Activated CD8-positive, alpha-beta memory T cell treated with anti-CD3 and anti-CD28 coated beads, Interleukin-2, amount 10 ng/mL, durations not matched to agents 7 days and 5 days (primary cell): ENCODE results near the gene TTC19. TPM values are rescaled to one million over a fixed set of nuclear protein-coding genes. Genes with fewer than 3 reads are reported as not detected.
"Not testable (repeated sequence)": the region's sequence is repeated elsewhere in the genome, so short reads cannot be mapped to it uniquely, and the experiment has no call there.

Experiments
- ATAC-seq: fragments of 150-1000 bp; cut with Tn5 transposase; one replicate; pipeline ENCODE4 v1.10.0; 2021; ENCODE audit warnings: moderate library complexity
- CTCF ChIA-PET: fragments of 350-600 bp; sonication (Branson Sonifier 250); formaldehyde crosslinking; loops from one replicate; lab custom pipeline; 2021; ENCODE audit warnings: antibody characterized with exemption; lab: Charles Lee
- DNase-seq: peaks from one replicate; pipeline ENCODE4 v3.0.0-alpha.2; 2020
- H3K27ac Mint-ChIP-seq: one replicate; pipeline ENCODE4 v1.8.0; 2021; ENCODE audit warnings: mild to moderate bottlenecking, mixed read lengths
- H3K27me3 Mint-ChIP-seq: one replicate; pipeline ENCODE4 v1.8.0; 2021; ENCODE audit warnings: mixed read lengths
- H3K36me3 Mint-ChIP-seq: one replicate; pipeline ENCODE4 v1.8.0; 2021; ENCODE audit warnings: mild to moderate bottlenecking, mixed read lengths
- H3K4me1 Mint-ChIP-seq: one replicate; pipeline ENCODE4 v1.8.0; 2021; ENCODE audit warnings: mixed read lengths
- H3K4me3 Mint-ChIP-seq: one replicate; pipeline ENCODE4 v1.8.0; 2021; ENCODE audit warnings: mild to moderate bottlenecking, moderate library complexity, mixed read lengths
- H3K9me3 Mint-ChIP-seq: one replicate; pipeline ENCODE4 v1.8.0; 2022; ENCODE audit warnings: low read depth, mixed read lengths
- total RNA-seq, 2 experiments: library from RNA; stranded (reverse); gene quantifications; one replicate each; pipeline ENCODE4 v1.2.3, GENCODE V29; 2021

Gene TTC19
- total RNA-seq, 2 experiments from 2014 or later, result 32.6 to 33.1 TPM

DNA sequence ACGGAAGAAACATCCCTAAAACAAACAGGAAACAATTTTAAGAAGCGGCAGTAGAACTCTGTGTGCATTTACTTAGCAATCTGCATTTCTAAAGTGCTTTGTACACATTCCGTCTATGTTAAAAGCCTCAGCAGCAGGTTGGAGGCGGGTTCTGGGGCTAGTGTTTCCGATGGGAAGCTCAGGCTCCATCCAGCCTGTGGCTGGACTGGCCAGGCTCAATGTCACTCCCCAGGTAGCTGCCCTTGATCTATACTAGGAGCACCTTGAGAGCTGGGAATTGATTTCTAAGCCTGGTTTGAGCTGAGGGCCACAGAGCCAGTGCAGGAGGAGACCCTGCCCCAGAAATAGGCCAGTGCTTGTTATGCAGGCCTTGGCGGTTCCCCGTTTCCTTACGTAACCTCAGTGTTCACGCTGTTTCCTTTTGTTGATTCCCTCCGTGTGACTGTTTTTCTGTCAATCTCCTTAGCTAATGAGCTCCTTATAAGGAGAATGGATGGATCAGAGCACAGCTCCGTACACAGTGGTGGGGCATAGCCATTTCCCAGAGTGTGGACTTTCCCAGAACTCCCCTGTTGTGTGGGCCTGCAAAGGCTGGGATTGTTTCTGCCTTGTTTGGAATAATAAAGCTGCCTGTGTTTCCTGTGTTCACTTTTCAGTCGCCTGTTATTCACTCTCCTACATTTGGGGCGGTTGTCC, 33.3 kb upstream of the TTC19 start:
- H3K27me3 Mint-ChIP-seq, result peaks cover 58% of the 10 kb centered on the region
- no peak overlapping the region for H3K4me3 Mint-ChIP-seq
- no peak for ATAC-seq
- H3K27ac Mint-ChIP-seq, result no peak overlapping the region
- no peak for DNase-seq
- no peaks in the 10 kb centered on the region for H3K9me3 Mint-ChIP-seq
- H3K36me3 Mint-ChIP-seq, result no peaks in the 10 kb centered on the region
- H3K4me1 Mint-ChIP-seq, result peaks cover 4% of the 10 kb centered on the region
- CTCF ChIA-PET, result no interaction called here

- no peak overlapping the region for H3K27ac Mint-ChIP-seq
- peaks cover 54% of the 10 kb centered on the region for H3K27me3 Mint-ChIP-seq
- ATAC-seq (no peak), DNase-seq (no peak)
- peaks cover 3% of the 10 kb centered on the region for H3K4me1 Mint-ChIP-seq
- no peaks in the 10 kb centered on the region for H3K9me3 Mint-ChIP-seq
- CTCF ChIA-PET, result no interaction called here
- no peak overlapping the region for H3K4me3 Mint-ChIP-seq
- H3K36me3 Mint-ChIP-seq, result no peaks in the 10 kb centered on the region
Observed at GRCh38 chr17:15966879-15967248, 32.8 kb upstream of the TTC19 start.

- Mint-ChIP-seq H3K36me3 (no peaks in the 10 kb centered on the region), H3K9me3 (no peaks in the 10 kb centered on the region), H3K27ac (no peak overlapping the region), H3K27me3 (peaks cover 52% of the 10 kb centered on the region), H3K4me3 (no peak overlapping the region), H3K4me1 (peaks cover 4% of the 10 kb centered on the region)
- DNase-seq (no peak), ATAC-seq (no peak)
- CTCF ChIA-PET, result no interaction called here
Observed at GRCh38 chr17:15967706-15968399, 31.8 kb upstream of the TTC19 start.

GRCh38 chr17:15969463-15969862, 30.2 kb upstream of the TTC19 start:
- H3K27me3 Mint-ChIP-seq, result peaks cover 44% of the 10 kb centered on the region
- no peak overlapping the region for H3K4me3 Mint-ChIP-seq
- CTCF ChIA-PET, result interaction anchor here (1.0 to 1.2 kb wide), 2 partner anchors 11 to 29 kb away, joined by 3 read pairs; no protein-coding TSS in a partner anchor
- no peak overlapping the region for H3K27ac Mint-ChIP-seq
- H3K36me3 Mint-ChIP-seq, result no peaks in the 10 kb centered on the region
- H3K9me3 Mint-ChIP-seq, result no peaks in the 10 kb centered on the region
- DNase-seq (no peak), ATAC-seq (no peak)
- peaks cover 10% of the 10 kb centered on the region for H3K4me1 Mint-ChIP-seq

DNA sequence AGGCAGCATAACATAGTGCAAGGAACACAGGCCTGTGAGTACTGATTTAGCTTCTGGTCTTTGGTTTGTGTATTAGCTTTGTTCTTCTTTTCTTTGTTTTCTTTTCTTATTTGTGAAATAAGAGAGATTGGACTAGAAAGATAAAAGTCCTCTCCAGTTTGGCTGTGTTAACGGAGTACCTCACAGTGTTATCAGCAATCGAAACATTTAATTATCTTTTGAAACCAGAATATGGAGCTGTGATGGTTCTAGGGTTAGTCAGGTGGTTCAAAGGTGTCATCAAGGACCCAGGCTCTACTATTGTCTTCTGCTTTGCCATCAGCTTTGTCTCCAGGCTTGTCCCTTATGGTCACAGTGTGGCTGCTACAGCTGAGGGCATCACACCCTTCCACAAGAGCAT, 29.1 kb upstream of the TTC19 start:
- no peak for DNase-seq
- Mint-ChIP-seq H3K9me3 (no peaks in the 10 kb centered on the region), H3K36me3 (no peaks in the 10 kb centered on the region), H3K4me1 (peaks cover 10% of the 10 kb centered on the region), H3K27me3 (peaks cover 36% of the 10 kb centered on the region), H3K4me3 (no peak overlapping the region), H3K27ac (no peak overlapping the region)
- CTCF ChIA-PET, result no interaction called here
- no peak for ATAC-seq

- Mint-ChIP-seq H3K4me1 (peaks cover 10% of the 10 kb centered on the region), H3K27ac (no peak overlapping the region), H3K27me3 (peaks cover 30% of the 10 kb centered on the region), H3K9me3 (no peaks in the 10 kb centered on the region), H3K4me3 (no peak overlapping the region), H3K36me3 (no peaks in the 10 kb centered on the region)
- ATAC-seq (no peak), DNase-seq (no peak)
- CTCF ChIA-PET, result interaction anchor here (0.7 kb wide), 1 partner anchor 400 kb away, joined by 3 read pairs; no protein-coding TSS in a partner anchor
Observed at GRCh38 chr17:15971098-15971678, 28.4 kb upstream of the TTC19 start.

DNA sequence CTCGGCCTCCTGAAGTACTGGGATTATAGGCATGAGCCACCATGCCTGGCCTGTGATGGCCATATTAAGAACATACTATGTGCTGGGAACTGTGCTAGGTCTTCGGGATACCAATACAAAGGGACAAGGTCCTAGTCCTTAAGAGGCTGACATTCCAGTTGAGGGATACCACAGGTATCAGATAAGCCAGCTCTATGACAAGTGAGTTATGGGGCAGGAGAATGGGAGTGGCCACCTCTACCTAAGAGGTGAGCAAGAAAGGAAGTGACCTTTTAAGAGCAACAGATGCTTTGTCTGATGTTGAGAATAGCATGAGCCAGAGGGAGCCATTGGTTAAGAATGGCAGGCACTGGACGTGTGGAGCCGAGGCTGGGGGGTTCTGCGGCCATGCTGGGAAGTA, 27.7 kb upstream of the TTC19 start:
- H3K4me3 Mint-ChIP-seq, result no peak overlapping the region
- CTCF ChIA-PET, result no interaction called here

GRCh38 chr17:15972497-15972951, 27.1 kb upstream of the TTC19 start:
- peaks cover 6% of the 10 kb centered on the region for H3K36me3 Mint-ChIP-seq
- H3K9me3 Mint-ChIP-seq, result no peaks in the 10 kb centered on the region
- DNase-seq (no peak), ATAC-seq (no peak)
- no peak overlapping the region for H3K27ac Mint-ChIP-seq
- CTCF ChIA-PET, result no interaction called here
- H3K4me3 Mint-ChIP-seq, result no peak overlapping the region
- peaks cover 26% of the 10 kb centered on the region for H3K27me3 Mint-ChIP-seq
- peaks cover 7% of the 10 kb centered on the region for H3K4me1 Mint-ChIP-seq

More for the DNA sequence above, 27.7 kb upstream of the TTC19 start:
- H3K27ac Mint-ChIP-seq, result no peak overlapping the region
- H3K27me3 Mint-ChIP-seq, result peaks cover 26% of the 10 kb centered on the region
- H3K4me1 Mint-ChIP-seq, result peaks cover 7% of the 10 kb centered on the region
- H3K36me3 Mint-ChIP-seq, result peaks cover 2% of the 10 kb centered on the region
- ATAC-seq (no peak), DNase-seq (no peak)
- H3K9me3 Mint-ChIP-seq, result no peaks in the 10 kb centered on the region

- Mint-ChIP-seq H3K27ac (no peak overlapping the region), H3K4me1 (peaks cover 7% of the 10 kb centered on the region), H3K4me3 (no peak overlapping the region), H3K36me3 (peaks cover 9% of the 10 kb centered on the region), H3K27me3 (peaks cover 21% of the 10 kb centered on the region), H3K9me3 (no peaks in the 10 kb centered on the region)
- no peak for ATAC-seq
- CTCF ChIA-PET, result interaction anchor here (1.3 kb wide), 1 partner anchor 29 kb away, joined by 3 read pairs; no protein-coding TSS in a partner anchor
- no peak for DNase-seq
Observed at GRCh38 chr17:15973016-15973415, 26.6 kb upstream of the TTC19 start.

GRCh38 chr17:15973834-15974233, 25.8 kb upstream of the TTC19 start:
- Mint-ChIP-seq H3K36me3 (peaks cover 10% of the 10 kb centered on the region), H3K4me3 (no peak overlapping the region), H3K9me3 (no peaks in the 10 kb centered on the region), H3K27ac (no peak overlapping the region), H3K4me1 (peaks cover 7% of the 10 kb centered on the region), H3K27me3 (peaks cover 21% of the 10 kb centered on the region)
- DNase-seq (no peak), ATAC-seq (no peak)
- CTCF ChIA-PET, result interaction anchor here (0.8 to 1.3 kb wide), 2 partner anchors 16 to 30 kb away, joined by 3 to 4 read pairs; no protein-coding TSS in a partner anchor

DNA sequence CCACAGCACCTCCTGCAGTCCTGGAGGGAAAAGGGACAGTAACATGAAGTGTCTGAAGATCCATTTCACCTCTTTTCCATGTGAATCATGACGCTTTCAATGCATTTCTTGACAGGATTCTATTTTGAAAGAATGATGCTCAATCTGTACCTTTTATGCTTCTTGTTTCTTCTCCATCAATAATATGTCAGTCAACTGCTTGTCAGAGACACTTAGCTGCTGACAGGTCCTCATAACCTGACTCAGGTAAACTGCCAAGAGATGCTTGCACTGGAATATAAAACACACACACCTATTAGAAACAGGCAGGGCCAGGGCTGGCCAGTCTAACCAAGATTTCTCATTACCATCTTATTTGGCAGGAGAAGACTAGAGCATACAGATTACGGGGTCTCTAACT, 21.7 kb upstream of the TTC19 start:
- ATAC-seq (no peak), DNase-seq (no peak)
- H3K4me3 Mint-ChIP-seq, result no peak overlapping the region
- H3K27me3 Mint-ChIP-seq, result no peaks in the 10 kb centered on the region
- no peak overlapping the region for H3K27ac Mint-ChIP-seq
- CTCF ChIA-PET, result no interaction called here
- H3K36me3 Mint-ChIP-seq, result peaks cover 22% of the 10 kb centered on the region
- H3K4me1 Mint-ChIP-seq, result peaks cover 24% of the 10 kb centered on the region
- no peaks in the 10 kb centered on the region for H3K9me3 Mint-ChIP-seq

- DNase-seq, result no peak
- H3K27ac Mint-ChIP-seq, result no peak overlapping the region
- CTCF ChIA-PET, result no interaction called here
- no peaks in the 10 kb centered on the region for H3K9me3 Mint-ChIP-seq
- no peaks in the 10 kb centered on the region for H3K27me3 Mint-ChIP-seq
- H3K4me3 Mint-ChIP-seq, result no peak overlapping the region
- ATAC-seq, result no peak
- peaks cover 19% of the 10 kb centered on the region for H3K4me1 Mint-ChIP-seq
- peaks cover 22% of the 10 kb centered on the region for H3K36me3 Mint-ChIP-seq
Observed at GRCh38 chr17:15978606-15979005, 21.0 kb upstream of the TTC19 start.

- not testable (repeated sequence) for ATAC-seq
Observed at GRCh38 chr17:15979013-15979412, 20.6 kb upstream of the TTC19 start.

More at GRCh38 chr17:15979013-15979412, 20.6 kb upstream of the TTC19 start:
- Mint-ChIP-seq H3K36me3 (peaks cover 22% of the 10 kb centered on the region), H3K4me1 (peaks cover 19% of the 10 kb centered on the region)
- not testable (repeated sequence) for H3K27me3 Mint-ChIP-seq, H3K4me3 Mint-ChIP-seq, DNase-seq, H3K27ac Mint-ChIP-seq, H3K9me3 Mint-ChIP-seq
- CTCF ChIA-PET, result interaction anchor here (0.6 kb wide), 1 partner anchor 91 kb away, joined by 3 read pairs; no protein-coding TSS in a partner anchor
